ENCODE measurements around the gene OR5K1.

GRCh38 chr3:98457543-98457942 is 5.5 kb upstream of the OR5K1 start:
- TF ChIP-seq RFX5 (IDR thresholded peaks at IDR 0.05; ENCODE audit: borderline replicate concordance, low read depth, low read length) (no peak), CTCF (IDR thresholded peaks at IDR 0.05; ENCODE audit: control extremely low read depth in 1 of 3, insufficient read depth in 1 of 3, low read depth in 1 of 3, low read length in 3 of 3) (peak in 2 of 3 experiments; percentile 10 to 31; a peak in 3 of 4 replicates)

Data from H1 (cell line).